Naive thymus-derived CD4-positive, alpha-beta T cell (primary cell): Measurements from ENCODE around the gene INSYN2A. TPM values are rescaled to one million over a fixed set of nuclear protein-coding genes. Genes with fewer than 3 reads are reported as not detected.

Source experiments
- ATAC-seq: fragments of 150-1000 bp; cut with Tn5 transposase; 2 replicates; pipeline ENCODE4 v1.10.0; 2021; ENCODE audit warnings: mild to moderate bottlenecking, moderate library complexity
- CTCF ChIA-PET: fragments of 350-600 bp; sonication (Branson Sonifier 250); formaldehyde crosslinking; loops from one replicate; lab custom pipeline; 2021; ENCODE audit warnings: antibody characterized with exemption; lab: Charles Lee
- POLR2A ChIA-PET: fragments of 350-600 bp; sonication (Branson Sonifier 250); formaldehyde crosslinking; loops from one replicate; lab custom pipeline; 2021; ENCODE audit warnings: antibody characterized with exemption, inconsistent platforms; lab: Charles Lee
- DNase-seq, 9 donors: peaks; one replicate each; pipeline versions ENCODE4 v3.0.0 to v3.0.0-alpha.2; 2020 to 2022; ENCODE audit warnings: mixed read lengths in 1 of 9
- H3K27ac ChIP-seq: one replicate; pipeline ENCODE4 v1.7.0; 2013; ENCODE audit warnings: mild to moderate bottlenecking, low read depth, low read length, moderate library complexity
- H3K27me3 ChIP-seq, 2 donors: one replicate each; pipeline ENCODE4 v1.7.0; 2013; ENCODE audit warnings: low read length in 2 of 2, mild to moderate bottlenecking in 2 of 2, moderate library complexity in 2 of 2; ENCODE audit not compliant: control insufficient read depth in 2 of 2, insufficient read depth in 2 of 2
- H3K36me3 ChIP-seq, 3 experiments: 1 replicate in 2 of 3; 2 replicates in 1 of 3; pipeline ENCODE4 v1.7.0; 2013; ENCODE audit warnings: low read length in 3 of 3, mild to moderate bottlenecking in 3 of 3, moderate library complexity in 1 of 3; ENCODE audit not compliant: insufficient read depth in 3 of 3, control insufficient read depth in 2 of 3
- H3K4me1 ChIP-seq, 2 donors: one replicate each; pipeline ENCODE4 v1.7.0; 2013; ENCODE audit warnings: low read length in 2 of 2, mild to moderate bottlenecking in 2 of 2, moderate library complexity in 1 of 2; ENCODE audit not compliant: control insufficient read depth in 2 of 2, insufficient read depth in 2 of 2
- H3K4me3 ChIP-seq: 2 replicates; pipeline ENCODE4 v1.7.0; 2013; ENCODE audit warnings: mild to moderate bottlenecking, low read length
- H3K9me3 ChIP-seq, 3 experiments: 1 replicate in 2 of 3; 2 replicates in 1 of 3; pipeline ENCODE4 v1.7.0; 2013; ENCODE audit warnings: low read length in 3 of 3; ENCODE audit not compliant: control insufficient read depth in 2 of 3
- H3K27ac Mint-ChIP-seq, 9 donors: one replicate each; pipeline ENCODE4 v1.8.0; 2020 to 2022; ENCODE audit warnings: mixed read lengths in 9 of 9, mild to moderate bottlenecking in 8 of 9, moderate library complexity in 5 of 9, inconsistent platforms in 2 of 9
- H3K27me3 Mint-ChIP-seq, 5 donors: one replicate each; pipeline ENCODE4 v1.8.0; 2021 to 2022; ENCODE audit warnings: mixed read lengths in 5 of 5, mild to moderate bottlenecking in 1 of 5
- H3K36me3 Mint-ChIP-seq, 5 donors: one replicate each; pipeline ENCODE4 v1.8.0; 2020 to 2022; ENCODE audit warnings: mixed read lengths in 5 of 5, mild to moderate bottlenecking in 3 of 5, inconsistent platforms in 1 of 5
- H3K4me1 Mint-ChIP-seq, 7 donors: one replicate each; pipeline ENCODE4 v1.8.0; 2020 to 2022; ENCODE audit warnings: mixed read lengths in 7 of 7, mild to moderate bottlenecking in 3 of 7, inconsistent platforms in 1 of 7
- H3K4me3 Mint-ChIP-seq, 10 donors: one replicate each; pipeline ENCODE4 v1.8.0; 2020 to 2022; ENCODE audit warnings: mild to moderate bottlenecking in 10 of 10, mixed read lengths in 10 of 10, moderate library complexity in 6 of 10, inconsistent platforms in 2 of 10
- H3K9me3 Mint-ChIP-seq, 11 donors: one replicate each; pipeline ENCODE4 v1.8.0; 2020 to 2022; ENCODE audit warnings: mixed read lengths in 11 of 11, mild to moderate bottlenecking in 4 of 11, inconsistent platforms in 1 of 11, moderate library complexity in 1 of 11
- intact Hi-C, 2 donors: fragments of 100-400 bp; cut with micrococcal nuclease; formaldehyde crosslinking; loops; one replicate each; pipeline ENCODE4 v1.15.1; 2023
- polyA plus RNA-seq, 2 donors: library from polyadenylated mRNA; unstranded; fragments of 300-500 nt; fragmentation: Illumina TruSeq; gene quantifications; one replicate each; pipeline ENCODE4 v1.2.3, GENCODE V29; 2021
- total RNA-seq, 6 experiments: library from RNA in 5 of 6; stranded (reverse) in 5 of 6; gene quantifications; 1 replicate in 5 of 6; 2 replicates in 1 of 6; pipeline ENCODE4 v1.2.3 and lab custom pipeline; 2021 to 2026

INSYN2A gene
- total and polyA plus RNA-seq, 7 experiments from 2014 or later, result not detected

- CTCF ChIA-PET, result no interaction called here
Measured at GRCh38 chr10:127157506-127158200, 38.7 kb downstream of the INSYN2A start.

GRCh38 chr10:127157089-127157488 lies 39.3 kb downstream of the INSYN2A start:
- no peaks in the 10 kb centered on the region for H3K36me3 Mint-ChIP-seq
- ChIA-PET POLR2A (no interaction called here), CTCF (no interaction called here)
- H3K9me3 Mint-ChIP-seq, result no peaks in the 10 kb centered on the region
- no peaks in the 10 kb centered on the region for H3K36me3 ChIP-seq
- H3K27ac Mint-ChIP-seq, result no peak overlapping the region
- no peaks in the 10 kb centered on the region for H3K27me3 ChIP-seq
- H3K4me1 ChIP-seq, result no peaks in the 10 kb centered on the region
- no peaks in the 10 kb centered on the region for H3K4me1 Mint-ChIP-seq
- no peaks in the 10 kb centered on the region for H3K9me3 ChIP-seq
- no peak overlapping the region for H3K4me3 ChIP-seq
- peaks cover 0 to 18% (median 4%) of the 10 kb centered on the region in 5 donors for H3K27me3 Mint-ChIP-seq
- H3K4me3 Mint-ChIP-seq, result no peak overlapping the region
- H3K27ac ChIP-seq, result no peak overlapping the region
- ATAC-seq, result no peak
- intact Hi-C loops, result no loop called here
- no peak for DNase-seq

More at GRCh38 chr10:127157506-127158200, 38.7 kb downstream of the INSYN2A start:
- Histone ChIP-seq H3K27ac (no peak overlapping the region), H3K27me3 (no peaks in the 10 kb centered on the region), H3K9me3 (no peaks in the 10 kb centered on the region), H3K4me3 (no peak overlapping the region), H3K36me3 (no peaks in the 10 kb centered on the region), H3K4me1 (no peaks in the 10 kb centered on the region)
- Mint-ChIP-seq H3K36me3 (no peaks in the 10 kb centered on the region), H3K4me3 (no peak overlapping the region), H3K27ac (no peak overlapping the region), H3K27me3 (peaks cover 0 to 18% (median 4%) of the 10 kb centered on the region in 5 donors), H3K4me1 (no peaks in the 10 kb centered on the region), H3K9me3 (no peaks in the 10 kb centered on the region)
- intact Hi-C loops, result no loop called here
- DNase-seq (no peak), ATAC-seq (no peak)
- POLR2A ChIA-PET, result no interaction called here

GRCh38 chr10:127154831-127155620 lies 41.4 kb downstream of the INSYN2A start:
- no peak overlapping the region for H3K4me3 Mint-ChIP-seq
- no peaks in the 10 kb centered on the region for H3K27me3 ChIP-seq
- POLR2A ChIA-PET, result no interaction called here
- no peaks in the 10 kb centered on the region for H3K4me1 ChIP-seq
- H3K27ac Mint-ChIP-seq, result no peak overlapping the region
- H3K27me3 Mint-ChIP-seq, result peaks cover 0 to 9% (median 4%) of the 10 kb centered on the region in 5 donors
- no peaks in the 10 kb centered on the region for H3K36me3 Mint-ChIP-seq
- H3K9me3 ChIP-seq, result no peaks in the 10 kb centered on the region
- no peaks in the 10 kb centered on the region for H3K36me3 ChIP-seq
- CTCF ChIA-PET, result no interaction called here
- no peaks in the 10 kb centered on the region for H3K4me1 Mint-ChIP-seq
- DNase-seq (no peak), ATAC-seq (no peak)
- no peak overlapping the region for H3K4me3 ChIP-seq
- H3K27ac ChIP-seq, result no peak overlapping the region
- intact Hi-C loops, result no loop called here
- no peaks in the 10 kb centered on the region for H3K9me3 Mint-ChIP-seq

GRCh38 chr10:127153181-127153580 lies 43.2 kb downstream of the INSYN2A start:
- ATAC-seq (no peak), DNase-seq (no peak)
- Histone ChIP-seq H3K27ac (no peak overlapping the region), H3K27me3 (no peaks in the 10 kb centered on the region), H3K4me1 (no peaks in the 10 kb centered on the region), H3K4me3 (no peak overlapping the region), H3K9me3 (no peaks in the 10 kb centered on the region), H3K36me3 (no peaks in the 10 kb centered on the region)
- Mint-ChIP-seq H3K27ac (no peak overlapping the region), H3K9me3 (no peaks in the 10 kb centered on the region), H3K27me3 (peaks cover 0 to 4% (median 0%) of the 10 kb centered on the region in 5 donors), H3K4me3 (no peak overlapping the region), H3K4me1 (peaks cover 0 to 3% (median 0%) of the 10 kb centered on the region in 7 donors), H3K36me3 (no peaks in the 10 kb centered on the region)
- POLR2A ChIA-PET, result no interaction called here
- CTCF ChIA-PET, result no interaction called here
- intact Hi-C loops, result no loop called here

- Mint-ChIP-seq H3K36me3 (no peaks in the 10 kb centered on the region), H3K9me3 (no peaks in the 10 kb centered on the region), H3K4me3 (no peak overlapping the region), H3K4me1 (peaks cover 0 to 3% (median 0%) of the 10 kb centered on the region in 7 donors), H3K27me3 (peaks cover 0 to 8% (median 0%) of the 10 kb centered on the region in 5 donors), H3K27ac (no peak overlapping the region)
- intact Hi-C loops, result no loop called here
- Histone ChIP-seq H3K36me3 (no peaks in the 10 kb centered on the region), H3K27ac (no peak overlapping the region), H3K27me3 (no peaks in the 10 kb centered on the region), H3K9me3 (no peaks in the 10 kb centered on the region), H3K4me1 (no peaks in the 10 kb centered on the region), H3K4me3 (no peak overlapping the region)
- DNase-seq (no peak), ATAC-seq (no peak)
- ChIA-PET POLR2A (no interaction called here), CTCF (no interaction called here)
Measured at GRCh38 chr10:127151981-127152699, 44.3 kb downstream of the INSYN2A start.

GRCh38 chr10:127151541-127151940 lies 44.9 kb downstream of the INSYN2A start:
- Histone ChIP-seq H3K27ac (no peak overlapping the region), H3K4me1 (no peaks in the 10 kb centered on the region), H3K36me3 (no peaks in the 10 kb centered on the region), H3K27me3 (no peaks in the 10 kb centered on the region), H3K9me3 (no peaks in the 10 kb centered on the region), H3K4me3 (no peak overlapping the region)
- ATAC-seq (no peak), DNase-seq (no peak)
- no peak overlapping the region for H3K27ac Mint-ChIP-seq
- H3K4me3 Mint-ChIP-seq, result no peak overlapping the region
- H3K9me3 Mint-ChIP-seq, result no peaks in the 10 kb centered on the region
- ChIA-PET CTCF (no interaction called here), POLR2A (no interaction called here)
- intact Hi-C loops, result no loop called here
- H3K36me3 Mint-ChIP-seq, result no peaks in the 10 kb centered on the region
- peaks cover 0 to 3% (median 0%) of the 10 kb centered on the region in 7 donors for H3K4me1 Mint-ChIP-seq
- peaks cover 0 to 10% (median 0%) of the 10 kb centered on the region in 5 donors for H3K27me3 Mint-ChIP-seq
